BJ (cell line): ENCODE data around the gene RNF20. TPM values are rescaled to one million over a fixed set of nuclear protein-coding genes. Genes with fewer than 3 reads are reported as not detected.

Experiments
- CTCF ChIA-PET: fragments of 350-600 bp; formaldehyde crosslinking; extraction: SDS; loops from one replicate; lab custom pipeline; 2021; ENCODE audit warnings: antibody characterized with exemption, inconsistent platforms; lab: Yijun Ruan, JAX
- POLR2A ChIA-PET: fragments of 300-600 bp; sonication (Branson Sonifier 250); formaldehyde crosslinking; extraction: SDS; loops from one replicate; lab custom pipeline; 2021; ENCODE audit warnings: antibody characterized with exemption; lab: Charles Lee
- DNase-seq: peaks from one replicate; pipeline ENCODE4 v3.0.0-alpha.2; 2011; ENCODE audit warnings: low read depth
- H3K27me3 ChIP-seq: 2 replicates; pipeline ENCODE4 v1.6.0; 2011; ENCODE audit warnings: low read length; ENCODE audit not compliant: control insufficient read depth, insufficient read depth
- H3K36me3 ChIP-seq: 2 replicates; pipeline ENCODE4 v1.5.1; 2011; ENCODE audit warnings: low read length; ENCODE audit not compliant: control insufficient read depth, insufficient read depth
- H3K4me3 ChIP-seq: 2 replicates; pipeline ENCODE4 v1.5.1; 2011; ENCODE audit warnings: low read depth, mild to moderate bottlenecking, control low read depth, low read length
- CTCF ChIP-seq: IDR thresholded peaks from 2 replicates; pipeline ENCODE4 v1.5.1; 2011; ENCODE audit warnings: low read depth, mild to moderate bottlenecking, control low read depth, inconsistent platforms, low read length, moderate library complexity; ENCODE audit not compliant: insufficient read depth
- polyA minus RNA-seq: library from RNA; depleted of rRNA, polyadenylated mRNA; stranded (reverse); fragments of >200 nt; gene quantifications from 2 replicates; pipeline ENCODE4 v1.2.3, GENCODE V29; 2011; rRNA and poly(A)+ RNA removed
- polyA plus RNA-seq: library from polyadenylated mRNA; depleted of rRNA; stranded (reverse); fragments of >200 nt; gene quantifications from 2 replicates; pipeline ENCODE4 v1.2.3, GENCODE V29; 2011; rRNA removed

The RNF20 gene
- polyA plus RNA-seq (18.0 and 30.4 TPM in 2 replicates), polyA minus RNA-seq (14.2 and 17.6 TPM in 2 replicates)

DNA sequence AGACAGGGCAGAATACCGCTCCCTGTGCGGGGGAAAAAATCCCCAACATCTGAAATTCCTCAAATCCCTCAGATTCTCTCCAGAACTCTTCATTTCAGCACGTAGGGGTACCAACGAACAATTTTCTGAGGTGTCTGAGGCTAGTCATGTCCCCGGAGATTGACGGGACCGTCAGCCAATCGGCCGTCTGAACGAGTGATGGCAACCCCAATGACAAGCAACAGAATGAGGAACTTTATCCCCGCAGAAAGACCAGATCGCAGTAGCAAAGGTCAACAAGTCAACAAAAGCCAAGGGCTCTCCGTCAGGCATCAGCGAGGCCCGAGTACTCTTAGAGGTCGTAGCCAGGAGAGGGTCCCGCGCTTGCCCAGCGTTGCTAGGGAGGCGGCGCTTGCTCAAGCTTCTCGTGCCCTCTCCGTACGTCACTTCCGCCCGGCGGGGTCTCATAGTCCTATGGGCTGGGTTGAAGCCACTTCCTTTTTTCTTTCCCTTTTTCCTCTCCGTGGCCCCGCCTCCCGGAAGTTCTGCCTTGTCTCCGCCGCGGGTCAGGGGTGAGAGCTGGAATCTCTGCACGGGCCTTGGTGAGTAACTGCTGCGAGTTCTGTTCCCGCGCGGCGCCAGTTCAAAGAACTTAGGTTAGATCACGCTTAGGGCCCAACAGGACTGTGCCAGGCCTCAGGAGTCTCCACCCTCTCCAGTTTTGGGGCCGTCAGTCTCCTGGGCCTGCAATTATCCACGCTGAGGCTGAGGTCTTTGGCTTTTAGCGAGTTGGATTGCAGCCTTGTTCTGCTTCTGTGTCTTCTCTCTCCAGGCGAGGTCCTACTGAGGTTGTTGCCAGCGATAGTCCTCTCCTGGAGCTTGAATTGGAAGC is at the start of gene RNF20:
RNF20 (plus strand) TSS at position 520 of the 871 bp plus-strand sequence. CDS start 1,571 bp downstream, outside the sequence.
- POLR2A ChIA-PET: no interaction called here
- peak; percentile 91 for DNase-seq
- no peaks in the 10 kb centered on the region for H3K36me3 ChIP-seq
- no peaks in the 10 kb centered on the region for H3K27me3 ChIP-seq
- TF ChIP-seq CTCF: no peak
- CTCF ChIA-PET: interaction anchor here (0.9 to 23.6 kb wide), 7 partner anchors 14 to 85 kb away, joined by 3 to 490 read pairs (median 7); no protein-coding TSS in a partner anchor
- peak within 1 kb of the TSS; percentile 61 for H3K4me3 ChIP-seq

DNA sequence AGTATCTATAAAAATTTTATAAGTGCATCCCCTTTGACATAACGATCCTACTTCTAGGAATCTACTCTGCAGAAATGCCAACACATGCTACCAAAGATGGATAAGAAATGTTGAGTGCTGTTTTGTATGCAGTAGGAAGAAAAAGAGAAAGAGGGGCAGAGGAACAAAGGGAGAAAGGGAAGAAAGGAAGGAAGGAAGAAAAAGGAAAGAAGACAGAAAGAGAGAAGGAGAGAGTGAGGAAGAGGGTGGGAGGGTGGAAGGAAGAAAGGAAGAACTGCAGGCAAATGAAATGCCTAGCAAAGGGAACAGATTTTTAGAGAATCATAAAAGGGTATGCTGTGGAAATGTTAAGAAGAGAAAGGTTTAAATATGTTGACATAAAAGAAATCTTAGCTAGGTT is 49.6 kb upstream of the RNF20 start:
- CTCF ChIA-PET: interaction anchor here (1.3 kb wide), 1 partner anchor 25 kb away, joined by 4 read pairs; no protein-coding TSS in a partner anchor
- no peak overlapping the region for H3K4me3 ChIP-seq
- POLR2A ChIA-PET: no interaction called here
- H3K27me3 ChIP-seq: no peaks in the 10 kb centered on the region
- DNase-seq: no peak
- H3K36me3 ChIP-seq: no peaks in the 10 kb centered on the region
- no peak for TF ChIP-seq CTCF

DNA sequence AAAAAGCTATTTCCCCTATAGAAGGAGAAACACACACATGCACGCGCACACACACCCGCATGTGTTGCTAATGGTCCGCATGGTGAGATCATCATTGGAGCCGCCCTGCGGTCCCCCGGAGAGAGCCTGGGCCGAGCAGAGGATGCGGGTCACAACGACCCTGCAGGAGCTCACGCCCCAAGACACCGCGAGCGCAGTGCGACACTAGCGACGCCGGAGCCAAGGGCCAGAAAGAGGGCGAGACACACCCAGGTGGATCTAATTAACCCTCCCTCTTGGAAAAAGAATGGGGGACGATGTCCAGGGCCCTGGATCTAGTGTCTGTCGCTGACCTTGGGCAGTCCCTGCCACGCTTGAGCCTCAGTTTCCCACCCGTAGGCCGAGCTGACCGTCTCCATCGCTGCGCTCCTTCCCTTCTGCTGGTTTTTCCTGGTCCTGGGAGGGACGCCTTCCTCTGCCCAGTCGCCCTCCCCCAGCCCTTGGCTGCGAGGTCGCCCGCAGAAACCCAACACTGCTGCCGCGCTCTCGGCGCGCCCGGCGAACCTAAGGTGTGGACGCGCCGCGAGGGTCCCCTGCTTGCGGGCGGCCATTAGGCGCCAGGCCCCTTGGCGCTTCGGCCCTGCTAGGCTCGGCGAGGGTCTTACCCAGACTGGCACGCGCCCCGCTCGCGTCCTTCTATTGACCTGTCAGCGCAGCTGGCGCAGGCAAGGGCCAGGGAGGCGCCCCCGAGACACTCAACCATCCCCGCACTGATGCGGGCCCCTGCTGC is 47.5 kb upstream of the RNF20 start:
- DNase-seq: no peak

GRCh38 chr9:101486693-101487442 is 46.8 kb upstream of the RNF20 start:
- ChIA-PET POLR2A (no interaction called here), CTCF (interaction anchor here (0.7 to 2.1 kb wide), 8 partner anchors 9 to 49 kb away, joined by 3 to 9 read pairs (median 4); no protein-coding TSS in a partner anchor)
- DNase-seq: no peak
- Histone ChIP-seq H3K27me3 (no peaks in the 10 kb centered on the region), H3K36me3 (no peaks in the 10 kb centered on the region), H3K4me3 (peak overlapping the region; percentile 41)
- TF ChIP-seq CTCF: peak; percentile 31

More for the DNA sequence above, 47.5 kb upstream of the RNF20 start:
- Histone ChIP-seq H3K27me3 (no peaks in the 10 kb centered on the region), H3K36me3 (no peaks in the 10 kb centered on the region), H3K4me3 (peak overlapping the region; percentile 41)
- POLR2A ChIA-PET: no interaction called here
- CTCF ChIA-PET: interaction anchor here (0.7 to 2.1 kb wide), 9 partner anchors 10 to 49 kb away, joined by 3 to 9 read pairs (median 4); no protein-coding TSS in a partner anchor
- no peak for TF ChIP-seq CTCF
